Heart right ventricle (tissue), 16 donors: Measurements from ENCODE around the gene SLC6A6. TPM values are rescaled to one million over a fixed set of nuclear protein-coding genes. Genes with fewer than 3 reads are reported as not detected.

ENCODE experiments used
- ATAC-seq, 8 donors: fragments of 200-7000 bp; cut with Tn5 transposase; one replicate each; pipeline ENCODE4 v1.9.1; 2020; ENCODE audit warnings: mild to moderate bottlenecking in 8 of 8, moderate library complexity in 8 of 8, moderate number of reproducible peaks in 1 of 8
- DNase-seq, 2 donors: peaks; one replicate each; pipeline ENCODE4 v3.0.0-alpha.2; 2020
- H3K27ac ChIP-seq, 10 donors: fragments of 200-600 bp; sonication (generic) in 2 of 10; one replicate each; pipeline versions ENCODE4 v1.5.0 to v1.8.0; 2020 to 2022; ENCODE audit warnings: mild to moderate bottlenecking in 3 of 10
- H3K27me3 ChIP-seq, 7 donors: fragments of 200-600 bp; one replicate each; pipeline ENCODE4 v1.8.0; 2021 to 2022; ENCODE audit warnings: mild to moderate bottlenecking in 2 of 7
- H3K36me3 ChIP-seq, 9 donors: fragments of 200-600 bp; sonication (generic) in 1 of 9; one replicate each; pipeline versions ENCODE4 v1.5.0 to v1.8.0; 2020 to 2022; ENCODE audit warnings: mild to moderate bottlenecking in 2 of 9
- H3K4me1 ChIP-seq, 9 donors: fragments of 200-600 bp; sonication (generic) in 1 of 9; one replicate each; pipeline versions ENCODE4 v1.5.0 to v1.8.0; 2020 to 2022; ENCODE audit warnings: mild to moderate bottlenecking in 4 of 9
- H3K4me3 ChIP-seq, 10 donors: fragments of 200-600 bp; sonication (generic) in 2 of 10; one replicate each; pipeline versions ENCODE4 v1.5.0 to v1.8.0; 2020 to 2022; ENCODE audit warnings: mild to moderate bottlenecking in 7 of 10, moderate library complexity in 2 of 10
- H3K9me3 ChIP-seq, 11 donors: fragments of 200-600 bp in 10 of 11; sonication (generic) in 2 of 11; one replicate each; pipeline versions ENCODE4 v1.5.0 to v1.8.0; 2013 to 2022; ENCODE audit warnings: mild to moderate bottlenecking in 2 of 11, control low read depth in 1 of 11, moderate library complexity in 1 of 11
- CTCF ChIP-seq, 9 donors: fragments of 200-600 bp; sonication (generic) in 2 of 9; IDR thresholded peaks; one replicate each; pipeline versions ENCODE4 v1.5.0 to v1.8.0; 2021 to 2022; ENCODE audit warnings: antibody characterized with exemption in 9 of 9, mild to moderate bottlenecking in 5 of 9, moderate library complexity in 1 of 9
- WGBS, 2 donors: extraction: QIAGEN DNeasy Blood & Tissue Kit; methylation state at CpG; one replicate each; pipeline ENCODE4 v1.1.7; 2013; ENCODE audit warnings: inconsistent platforms in 1 of 2; 5-methylcytosine and 5-hydroxymethylcytosine counted together
- intact Hi-C, 10 donors: fragments of 100-400 bp; cut with DNase I; formaldehyde crosslinking; loops; one replicate each; pipeline versions ENCODE4 v1.11.1 to v1.14.2; 2022
- polyA plus RNA-seq, 2 donors: library from polyadenylated mRNA; stranded (reverse); fragments of 200-250 nt; gene quantifications; one replicate each; pipeline ENCODE4 v1.2.3, GENCODE V29; 2013
- total RNA-seq, 10 donors: library from RNA; stranded (reverse); fragmentation: NEBNext Ultra II Directional in 3 of 10; extraction: Animal tissue kit (Norgen Biotek cat#: 25700) in 3 of 10; gene quantifications; one replicate each; pipeline versions ENCODE4 v1.2.1 to v1.2.4, GENCODE V29; 2021 to 2023
- donor health status: Arrhythmogenic right ventricular cardiomyopathy.
- donor health status: ischemic (EF 13 %, LVEDD 7.1; RV severe dilation, severe dysfunction).
- donor health status: healthy with polysubstance abuse.
- donor health status: DM: no; HTN: yes; CAD: no.
- donor health status: DM: no; HTN: no; CAD: no.
- donor health status: ischemic (EF 25% LVEDD 6.9; RV normal size, moderate dysfunction).
- donor health status: ischemic (EF 25% LVEDD 5.7; RV mildly dilated, moderate dysfunction).
- donor health status: healthy.
- donor health status: DM: yes; HTN: yes; CAD: no.
- donor health status: Ischemic cardiomyopathy.
- donor health status: ischemic (EF 35%, LVEDD 5.7; RV mildly dilated, moderate dysfunction).
- donor health status: nonischemic (EF 11% LVEDD 7.7; RV severe dilation, severe dysfunction).
- donor health status: DM: yes; HTN: yes; CAD: no.
- donor health status: PGD.
- donor health status: ischemic (EF 29% LVEDD 5.4; RV normal size, mild dysfunction).
- donor health status: nonischemic (EF 23%, LVEDD 6.1; RV moderate dilation, normal function).

SLC6A6 gene
- total and polyA plus RNA-seq, 12 donors = 7.7 to 68.7 (median 44.0) TPM

DNA sequence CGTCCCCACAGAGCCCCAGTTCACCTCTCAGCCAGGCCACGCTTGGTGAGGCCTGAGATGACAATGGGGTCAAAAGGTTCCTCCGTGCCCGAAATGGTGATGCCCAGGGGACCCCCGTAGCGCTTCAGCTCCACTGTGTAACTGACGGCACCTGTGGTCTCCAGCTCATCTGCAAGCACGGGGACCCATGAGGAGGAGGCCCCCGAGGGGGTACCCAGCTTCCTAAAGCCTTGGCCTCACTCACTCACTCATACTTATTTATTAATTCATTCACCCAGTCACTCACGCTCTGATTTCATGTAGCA, 107.3 kb downstream of the SLC6A6 start:
- TF ChIP-seq CTCF (IDR thresholded peaks at IDR 0.05) = no peak
- ATAC-seq = peak in 1 of 8 donors; percentile 1
- no peaks in the 10 kb centered on the region for H3K9me3 ChIP-seq
- no peak for DNase-seq
- WGBS, 2 donors = 91 to 95% methylated on average over 10 of the region's 10 CpGs
- intact Hi-C loops = loop anchor here (1.0 to 10.0 kb wide), 6 partner anchors 38 to 275 kb away; no protein-coding TSS in a partner anchor
- H3K36me3 ChIP-seq = peaks cover 0 to 48% (median 2%) of the 10 kb centered on the region in 9 donors
- no peaks in the 10 kb centered on the region for H3K27me3 ChIP-seq
- no peak overlapping the region for H3K4me3 ChIP-seq
- peaks cover 0 to 19% (median 3%) of the 10 kb centered on the region in 9 donors for H3K4me1 ChIP-seq
- peak overlapping the region in 2 of 10 donors; percentile 1 to 32 for H3K27ac ChIP-seq

GRCh38 chr3:14510838-14511622, 108.6 kb downstream of the SLC6A6 start:
- Histone ChIP-seq H3K9me3 (no peaks in the 10 kb centered on the region), H3K4me1 (peaks cover 0 to 19% (median 3%) of the 10 kb centered on the region in 9 donors), H3K4me3 (no peak overlapping the region), H3K36me3 (peaks cover 0 to 50% (median 2%) of the 10 kb centered on the region in 9 donors), H3K27me3 (no peaks in the 10 kb centered on the region), H3K27ac (no peak overlapping the region)
- WGBS, 2 donors = 87 to 88% methylated on average over 23 of the region's 23 CpGs
- intact Hi-C loops = loop anchor here in 1 of 10 donors (5.0 kb wide), 1 partner anchor 36 kb away; no protein-coding TSS in a partner anchor
- no peak for TF ChIP-seq CTCF (IDR thresholded peaks at IDR 0.05)
- DNase-seq (no peak), ATAC-seq (no peak)

- no peak overlapping the region for H3K4me3 ChIP-seq
- H3K4me1 ChIP-seq = peaks cover 0 to 19% (median 3%) of the 10 kb centered on the region in 9 donors
- 58 to 66% methylated on average over 12 of the region's 12 CpGs for WGBS, 2 donors
- TF ChIP-seq CTCF (IDR thresholded peaks at IDR 0.05) = no peak
- peaks cover 0 to 51% (median 5%) of the 10 kb centered on the region in 9 donors for H3K36me3 ChIP-seq
- H3K27ac ChIP-seq = peak overlapping the region in 1 of 10 donors; percentile 21
- intact Hi-C loops = loop anchor here in 1 of 10 donors (5.0 kb wide), 1 partner anchor 36 kb away; no protein-coding TSS in a partner anchor
- ATAC-seq (no peak), DNase-seq (no peak)
- peaks cover 0 to under 1% (median 0%) of the 10 kb centered on the region in 7 donors for H3K27me3 ChIP-seq
- H3K9me3 ChIP-seq = no peaks in the 10 kb centered on the region
Observed at GRCh38 chr3:14511623-14512280, 109.3 kb downstream of the SLC6A6 start.

DNA sequence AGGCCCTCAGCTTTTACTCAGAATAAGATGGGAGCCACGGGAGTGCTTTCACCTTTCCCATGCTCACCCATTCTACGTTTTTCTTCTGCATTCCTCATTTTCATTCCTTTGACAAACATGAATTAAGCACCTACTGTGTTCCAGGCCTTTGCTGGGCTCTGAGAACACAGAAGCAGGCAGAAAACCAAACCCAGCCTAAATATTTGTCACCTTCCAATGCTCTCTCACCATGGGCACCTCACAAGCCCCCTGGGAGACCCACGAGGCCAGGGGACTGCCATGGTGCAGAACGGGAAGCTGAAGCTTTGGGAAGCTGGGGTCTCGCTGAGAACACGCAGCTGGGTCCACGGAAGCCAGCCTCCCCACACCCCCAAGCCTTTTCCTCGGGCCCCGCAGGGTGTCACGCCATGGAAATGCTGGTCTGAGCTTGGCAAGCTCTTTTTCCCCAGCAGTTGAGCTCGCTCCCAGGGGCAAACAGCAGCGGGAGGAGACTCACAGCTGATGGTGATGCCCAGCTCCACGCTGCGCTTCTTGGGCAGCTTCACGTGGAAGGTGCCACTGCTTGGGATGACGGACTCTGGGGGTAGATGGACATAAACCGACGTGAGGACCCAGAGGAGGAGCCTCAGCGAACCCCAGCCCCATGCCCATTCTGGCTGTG, 110.0 kb downstream of the SLC6A6 start:
- intact Hi-C loops = loop anchor here in 1 of 10 donors (5.0 kb wide), 1 partner anchor 35 kb away; no protein-coding TSS in a partner anchor
- peaks cover 0 to 19% (median 3%) of the 10 kb centered on the region in 9 donors for H3K4me1 ChIP-seq
- H3K27ac ChIP-seq = peak overlapping the region in 1 of 10 donors; percentile 21
- ATAC-seq (no peak), DNase-seq (no peak)
- no peaks in the 10 kb centered on the region for H3K9me3 ChIP-seq
- TF ChIP-seq CTCF (IDR thresholded peaks at IDR 0.05) = no peak
- H3K4me3 ChIP-seq = no peak overlapping the region
- peaks cover 0 to 51% (median 5%) of the 10 kb centered on the region in 9 donors for H3K36me3 ChIP-seq
- 87 to 89% methylated on average over 19 of the region's 19 CpGs for WGBS, 2 donors
- peaks cover 0 to 3% (median 0%) of the 10 kb centered on the region in 7 donors for H3K27me3 ChIP-seq
